Endothelial cell of umbilical vein (primary cell): ENCODE measurements around the gene EAF1. TPM values are rescaled to one million over a fixed set of nuclear protein-coding genes. Genes with fewer than 3 reads are reported as not detected.

Experiments
- BruUV-seq: library from RNA; stranded (reverse); fragments of 400-500 nt; replicated peaks from 2 replicates; lab custom pipeline; 2021; lab: Mats Ljungman, UMichigan
- CTCF ChIA-PET: fragments of 300-600, 350-600 bp; sonication (Branson Sonifier 250); formaldehyde crosslinking; loops from one replicate; lab custom pipeline; 2021; ENCODE audit warnings: antibody characterized with exemption, inconsistent platforms; lab: Charles Lee
- POLR2A ChIA-PET: fragments of 300-600, 350-600 bp; sonication (Branson Sonifier 250); formaldehyde crosslinking; loops from one replicate; lab custom pipeline; 2021; ENCODE audit warnings: antibody characterized with exemption, inconsistent platforms; lab: Charles Lee
- DNase-seq: peaks from one replicate; pipeline ENCODE4 v3.0.0-alpha.2; 2011; ENCODE audit warnings: low read depth, low spot score
- FAIRE-seq: peaks from 2 replicates; lab custom pipeline; 2011; peaks lifted over from hg19 to GRCh38; lab: Jason Lieb, UNC
- H2AFZ ChIP-seq: 2 replicates; pipeline ENCODE4 v1.6.0; 2012; ENCODE audit warnings: low read depth, low read length, control low read depth, inconsistent platforms
- H3K27ac ChIP-seq: 2 replicates; pipeline ENCODE4 v1.5.1; 2011; ENCODE audit warnings: low read depth, mild to moderate bottlenecking, control low read depth, low read length, moderate library complexity; ENCODE audit not compliant: insufficient read depth
- H3K27me3 ChIP-seq, 2 experiments: 2 replicates each; pipeline versions ENCODE4 v1.6.0 to v1.6.1; 2011; ENCODE audit warnings: low read length in 2 of 2, mixed read lengths in 1 of 2; ENCODE audit not compliant: control insufficient read depth in 2 of 2, insufficient read depth in 2 of 2
- H3K36me3 ChIP-seq, 2 experiments: 2 replicates in 1 of 2; 3 replicates in 1 of 2; pipeline ENCODE4 v1.5.1; 2011; ENCODE audit warnings: low read length in 2 of 2, mild to moderate bottlenecking in 1 of 2, moderate library complexity in 1 of 2; ENCODE audit not compliant: control insufficient read depth in 2 of 2, insufficient read depth in 2 of 2; ENCODE audit errors: extremely low read depth in 1 of 2
- H3K4me1 ChIP-seq: 3 replicates; pipeline ENCODE4 v1.5.1; 2011; ENCODE audit warnings: mild to moderate bottlenecking, low read length; ENCODE audit not compliant: control insufficient read depth, insufficient read depth; ENCODE audit errors: extremely low read depth
- H3K4me2 ChIP-seq: 2 replicates; pipeline ENCODE4 v1.6.1; 2011; ENCODE audit warnings: low read length, control low read depth, mixed read lengths; ENCODE audit not compliant: insufficient read depth
- H3K4me3 ChIP-seq, 3 experiments: fragments of 200-600 bp in 1 of 3; sonication (generic), shearing (Covaris generic) in 1 of 3; replicated peaks in 1 of 3; 2 replicates each; pipeline ENCODE4 v1.5.1; 2011 to 2016; ENCODE audit warnings: control low read depth in 3 of 3, low read length in 3 of 3, mild to moderate bottlenecking in 2 of 3, inconsistent platforms in 1 of 3, low read depth in 1 of 3, moderate library complexity in 1 of 3; ENCODE audit not compliant: insufficient read depth in 1 of 3
- H3K79me2 ChIP-seq: 2 replicates; pipeline ENCODE4 v1.6.0; 2012; ENCODE audit warnings: low read length, inconsistent platforms; ENCODE audit not compliant: control insufficient read depth, insufficient read depth
- H3K9ac ChIP-seq: replicated peaks from 2 replicates; pipeline ENCODE3; 2011; ENCODE audit warnings: low read length, control low read depth; ENCODE audit not compliant: insufficient read depth; ENCODE audit errors: extremely low read depth
- H3K9me1 ChIP-seq: replicated peaks from 3 replicates; pipeline ENCODE4 v1.6.0; 2011; ENCODE audit warnings: mild to moderate bottlenecking, low read length; ENCODE audit not compliant: control insufficient read depth, insufficient read depth; ENCODE audit errors: extremely low read depth
- H3K9me3 ChIP-seq: replicated peaks from 2 replicates; pipeline ENCODE4 v1.5.1; 2012; ENCODE audit warnings: low read length, inconsistent platforms; ENCODE audit not compliant: control insufficient read depth, insufficient read depth
- H4K20me1 ChIP-seq: replicated peaks from 2 replicates; pipeline ENCODE3; 2011; ENCODE audit warnings: mild to moderate bottlenecking, low read length; ENCODE audit not compliant: control insufficient read depth, insufficient read depth; ENCODE audit errors: extremely low read depth
- CTCF ChIP-seq, 2 donors: IDR thresholded peaks; 1 replicate in 1 of 2; 2 replicates in 1 of 2; pipeline ENCODE4 v1.5.1; 2011; ENCODE audit warnings: low read length in 2 of 2, mild to moderate bottlenecking in 2 of 2, moderate library complexity in 2 of 2, control low read depth in 1 of 2, inconsistent platforms in 1 of 2, low read depth in 1 of 2; ENCODE audit not compliant: insufficient read depth in 1 of 2; ENCODE audit errors: extremely low read depth in 1 of 2
- FOS ChIP-seq: IDR thresholded peaks from 2 replicates; pipeline ENCODE4 v1.6.1; 2011; ENCODE audit warnings: mild to moderate bottlenecking, low read length, moderate library complexity, borderline replicate concordance; ENCODE audit not compliant: insufficient read depth
- JUN ChIP-seq: IDR thresholded peaks from 2 replicates; pipeline ENCODE4 v1.6.1; 2011; ENCODE audit warnings: borderline replicate concordance, low read depth; ENCODE audit not compliant: insufficient read length, insufficient read depth
- MAX ChIP-seq: IDR thresholded peaks from 2 replicates; pipeline ENCODE4 v1.6.1; 2011; ENCODE audit not compliant: insufficient read depth, insufficient read length
- MYC ChIP-seq: IDR thresholded peaks from one replicate; pipeline ENCODE4 v1.6.1; 2011; ENCODE audit warnings: mild to moderate bottlenecking, low read depth, low read length
- POLR2AphosphoS5 ChIP-seq: IDR thresholded peaks from 2 replicates; pipeline ENCODE4 v1.6.1; 2012; ENCODE audit warnings: low read depth, mild to moderate bottlenecking, control low read depth, low read length, moderate library complexity; ENCODE audit not compliant: insufficient read depth
- dilution Hi-C: fragments of 300-500 bp; cut with MboI; formaldehyde crosslinking; loops from one replicate; pipeline ENCODE4 v1.15.0; 2019; ENCODE audit warnings: low sequenced_read_pairs; ENCODE audit not compliant: extremely low pct_ligation_motif_present
- intact Hi-C: fragments of 100-400 bp; cut with micrococcal nuclease; formaldehyde crosslinking; loops from one replicate; pipeline ENCODE4 v1.10.0; 2022
- polyA plus RNA-seq, 4 experiments: library from polyadenylated mRNA; depleted of rRNA in 3 of 4; stranded (reverse) in 3 of 4; unstranded in 1 of 4; fragments of >200 nt; gene quantifications; 2 replicates each; pipeline versions ENCODE4 v1.2.1 to v1.2.3, GENCODE V29; 2011 to 2012; ENCODE audit warnings: missing spikeins in 1 of 4
- total RNA-seq: library from RNA; stranded (reverse); gene quantifications from 2 replicates; pipeline ENCODE4 v1.2.3, GENCODE V29; 2021

Gene EAF1
- total and polyA plus RNA-seq, 2 donors (not counting 3 experiments of a cell fraction or from before 2014, with no cell fraction given), result 8.7 to 18.2 TPM

- ChIA-PET CTCF (no interaction called here), POLR2A (no interaction called here)
- H3K9ac ChIP-seq, result no peak overlapping the region
- intact Hi-C loops, result no loop called here
- no peaks in the 10 kb centered on the region for H4K20me1 ChIP-seq
- dilution Hi-C loops, result no loop called here
- H3K4me1 ChIP-seq, result peaks cover 20% of the 10 kb centered on the region
- no peaks in the 10 kb centered on the region for H3K9me1 ChIP-seq
- DNase-seq (no peak), FAIRE-seq (no peak)
- H3K79me2 ChIP-seq, result peaks cover 5% of the 10 kb centered on the region
- no peak for TF ChIP-seq JUN
- no peak for TF ChIP-seq POLR2AphosphoS5
- no peak for TF ChIP-seq MYC
- no peak for TF ChIP-seq FOS
- no peak for TF ChIP-seq CTCF (IDR thresholded peaks at IDR 0.05; ENCODE audit: extremely low read depth in 1 of 2, insufficient read depth in 1 of 2, low read depth in 1 of 2, low read length in 2 of 2)
- TF ChIP-seq MAX, result no peak
- no peak overlapping the region for H3K4me3 ChIP-seq
- no peak overlapping the region for H3K27ac ChIP-seq
- no peak overlapping the region for H2AFZ ChIP-seq
- no peaks in the 10 kb centered on the region for H3K9me3 ChIP-seq
- no peaks in the 10 kb centered on the region for H3K27me3 ChIP-seq
- BruUV-seq, result no TSS peak
- no peak overlapping the region for H3K4me2 ChIP-seq
- H3K36me3 ChIP-seq, result peaks cover 19 to 28% of the 10 kb centered on the region in 2 experiments
Measured at GRCh38 chr3:15436246-15436645, 8.8 kb downstream of the EAF1 start.
